HepG2 (cell line): ENCODE results near the gene GPATCH3. TPM values are rescaled to one million over a fixed set of nuclear protein-coding genes. Genes with fewer than 3 reads are reported as not detected.
A peak's percentile ranks its signal among the peaks of the same experiment; 100 is the strongest.

Experiments
- ATAD3A ChIP-seq: sonication (generic); formaldehyde crosslinking; IDR thresholded peaks from 2 replicates; pipeline ENCODE4 v1.4.0; 2020; ENCODE audit warnings: missing genetic modification reagents
- ELF4 ChIP-seq: sonication (generic); formaldehyde crosslinking; IDR thresholded peaks from 2 replicates; pipeline ENCODE4 v1.5.0; 2020; ENCODE audit warnings: missing genetic modification reagents, mild to moderate bottlenecking, moderate library complexity, borderline replicate concordance
- MXD3 ChIP-seq: IDR thresholded peaks from 2 replicates; pipeline ENCODE4 v1.6.1; 2016; ENCODE audit warnings: mild to moderate bottlenecking, missing biosample characterization, missing genetic modification reagents
- POLR2G ChIP-seq: fragments of 200-400 bp; formaldehyde crosslinking; IDR thresholded peaks from 2 replicates; pipeline ENCODE4 v1.6.1; 2018; ENCODE audit warnings: mild to moderate bottlenecking, low read depth, low read length, moderate library complexity
- SALL1 ChIP-seq: sonication (generic); formaldehyde crosslinking; IDR thresholded peaks from 2 replicates; pipeline ENCODE4 v1.8.0; 2022; ENCODE audit warnings: mild to moderate bottlenecking, missing genetic modification reagents
- ZBTB38 ChIP-seq: sonication (generic); formaldehyde crosslinking; IDR thresholded peaks from 2 replicates; pipeline ENCODE4 v1.5.1; 2020; ENCODE audit warnings: mild to moderate bottlenecking, missing genetic modification reagents
- ZFAT ChIP-seq: sonication (generic); formaldehyde crosslinking; conservative IDR thresholded peaks from 2 replicates; pipeline ENCODE4 v1.8.1; 2023; ENCODE audit warnings: missing genetic modification reagents, inconsistent platforms
- ZFP90 ChIP-seq: sonication (generic); formaldehyde crosslinking; IDR thresholded peaks from 2 replicates; pipeline ENCODE4 v1.8.0; 2022; ENCODE audit warnings: missing genetic modification reagents, mild to moderate bottlenecking, inconsistent platforms, borderline replicate concordance
- ZFP91 ChIP-seq: sonication (generic); formaldehyde crosslinking; IDR thresholded peaks from 2 replicates; pipeline ENCODE4 v1.9.0; 2022; ENCODE audit warnings: missing genetic modification reagents, mild to moderate bottlenecking, borderline replicate concordance
- ZNF263 ChIP-seq: sonication (generic); formaldehyde crosslinking; IDR thresholded peaks from 2 replicates; pipeline ENCODE4 v1.4.0; 2020; ENCODE audit warnings: missing genetic modification reagents
- ZNF407 ChIP-seq: sonication (generic); formaldehyde crosslinking; IDR thresholded peaks from one replicate; pipeline ENCODE4 v1.5.1; 2020; ENCODE audit warnings: mild to moderate bottlenecking, missing genetic modification reagents; ENCODE audit errors: not compliant biosample characterization
- ZNF414 ChIP-seq: sonication (generic); formaldehyde crosslinking; IDR thresholded peaks from 2 replicates; pipeline ENCODE4 v1.5.0; 2020; ENCODE audit warnings: missing genetic modification reagents
- ZNF720 ChIP-seq: sonication (generic); formaldehyde crosslinking; IDR thresholded peaks from 2 replicates; pipeline ENCODE4 v1.4.0; 2020; ENCODE audit warnings: missing genetic modification reagents
- ZNF766 ChIP-seq: sonication (generic); formaldehyde crosslinking; IDR thresholded peaks from 2 replicates; pipeline ENCODE4 v1.5.0; 2020; ENCODE audit warnings: missing genetic modification reagents, borderline replicate concordance
- ZNF83 ChIP-seq: sonication (generic); formaldehyde crosslinking; IDR thresholded peaks from 2 replicates; pipeline ENCODE4 v1.4.0; 2020; ENCODE audit warnings: missing genetic modification reagents, mild to moderate bottlenecking, borderline replicate concordance
- ZNF839 ChIP-seq: sonication (generic); formaldehyde crosslinking; IDR thresholded peaks from 2 replicates; pipeline ENCODE4 v1.4.0; 2020; ENCODE audit warnings: missing genetic modification reagents, mild to moderate bottlenecking, borderline replicate concordance
- ZNF850 ChIP-seq: sonication (generic); formaldehyde crosslinking; conservative IDR thresholded peaks from 2 replicates; pipeline ENCODE4 v1.9.0; 2021; ENCODE audit warnings: mild to moderate bottlenecking, missing genetic modification reagents
- polyA plus RNA-seq, 8 experiments: library from polyadenylated mRNA; depleted of rRNA in 3 of 8; stranded (reverse) in 7 of 8; unstranded in 1 of 8; fragments of >200 nt; fragmentation: Illumina TruSeq in 4 of 8; extraction: Trizol in 4 of 8; gene quantifications; 2 replicates each; pipeline versions ENCODE4 v1.2.1 to v1.2.3, GENCODE V29; 2011 to 2016; ENCODE audit warnings: low read depth in 4 of 8, missing spikeins in 1 of 8, mixed read lengths in 1 of 8; ENCODE audit not compliant: insufficient read depth in 1 of 8
- total RNA-seq, 5 experiments: library from RNA; depleted of rRNA; stranded (reverse); fragments of >200 nt; fragmentation: Illumina TruSeq; extraction: Trizol; gene quantifications; 2 replicates each; pipeline ENCODE4 v1.2.3, GENCODE V29; 2016; ENCODE audit warnings: low read depth in 1 of 5

The GPATCH3 gene
- total and polyA plus RNA-seq, 2 of the 13 experiments (the other 11 are each of a cell fraction or from before 2014, with no cell fraction given): 8.3 to 11.0 TPM

- TF ChIP-seq ZNF83 (no peak), ZNF839 (0 out of 2 replicates have a peak, but pooled peaks have one; percentile 9), ZFP90 (CRISPR knock-in tag) (0 out of 2 replicates have a peak, but pooled peaks have one; percentile 5), POLR2G (peak; percentile 51), SALL1 (CRISPR knock-in tag) (no peak), ZNF414 (CRISPR knock-in tag) (0 out of 2 replicates have a peak, but pooled peaks have one; percentile 1), ZNF720 (CRISPR knock-in tag) (peak; percentile 33; the same call in 1 of the 2 replicates), ZFAT (CRISPR knock-in tag) (no peak), ATAD3A (no peak), ZNF850 (0 out of 2 replicates have a peak, but pooled peaks have one; percentile 41), ZFP91 (CRISPR knock-in tag) (0 out of 2 replicates have a peak, but pooled peaks have one; percentile 4), MXD3 (no peak), ELF4 (CRISPR knock-in tag) (no peak), ZNF263 (0 out of 2 replicates have a peak, but pooled peaks have one; percentile 2), ZNF407 (CRISPR knock-in tag) (no peak), ZNF766 (no peak), ZBTB38 (CRISPR knock-in tag) (peak; percentile 44; the same call in 1 of the 2 replicates)
Observed at GRCh38 chr1:26890467-26890796, 9.8 kb downstream of the GPATCH3 start (continued).
